ENCODE measurements around the gene FBXO30. TPM values are rescaled to one million over a fixed set of nuclear protein-coding genes. Genes with fewer than 3 reads are reported as not detected.

FBXO30 gene
- total and polyA plus RNA-seq, 9 of the 15 experiments (the other 6 are each of a cell fraction or from before 2014, with no cell fraction given), result 3.6 to 12.8 (median 7.1) TPM

GRCh38 chr6:145813285-145814034 is 1.1 kb downstream of the FBXO30 start (continued):
- TF ChIP-seq HNRNPH1 (optimal IDR thresholded peaks at IDR 0.05; ENCODE audit: low read depth, low read length) (no peak), PML (IDR thresholded peaks at IDR 0.05; ENCODE audit: low read length) (no peak), MEF2A (IDR thresholded peaks at IDR 0.05; ENCODE audit: control insufficient read depth, low read depth, low read length) (no peak), SP2 (IDR thresholded peaks at IDR 0.05; ENCODE audit: extremely low read depth, low read depth, low read length, poor library complexity, severe bottlenecking) (no peak), THAP7 (CRISPR knock-in tag; IDR thresholded peaks at IDR 0.05) (no peak), MYBL2 (IDR thresholded peaks at IDR 0.05; ENCODE audit: low read depth) (no peak), MYBL2 (CRISPR knock-in tag; IDR thresholded peaks at IDR 0.05; ENCODE audit: borderline replicate concordance) (no peak), SIRT6 (IDR thresholded peaks at IDR 0.05; ENCODE audit: low read depth, low read length) (no peak), ZBTB8A (IDR thresholded peaks at IDR 0.05; ENCODE audit: partially characterized antibody) (peak; percentile 32), ELF2 (CRISPR knock-in tag; IDR thresholded peaks at IDR 0.05) (no peak), JUN (IDR thresholded peaks at IDR 0.05; ENCODE audit: borderline replicate concordance, low read depth, low read length) (no peak), JUN (CRISPR knock-in tag; IDR thresholded peaks at IDR 0.05; ENCODE audit: borderline replicate concordance) (no peak), ERF (CRISPR knock-in tag; IDR thresholded peaks at IDR 0.05) (no peak), NFIC (IDR thresholded peaks at IDR 0.05) (no peak), KAT2B (IDR thresholded peaks at IDR 0.05; ENCODE audit: low read depth, low read length) (no peak), PRPF4 (IDR thresholded peaks at IDR 0.05; ENCODE audit: insufficient read depth, low read depth, low read length, poor library complexity, severe bottlenecking) (no peak), CTBP1 (IDR thresholded peaks at IDR 0.05; ENCODE audit: borderline replicate concordance) (no peak), ZNF140 (CRISPR knock-in tag; IDR thresholded peaks at IDR 0.05) (no peak), ZBED1 (IDR thresholded peaks at IDR 0.05) (no peak), STAT5B (CRISPR knock-in tag; IDR thresholded peaks at IDR 0.05) (no peak), MXI1 (IDR thresholded peaks at IDR 0.05; ENCODE audit: low read depth, low read length) (no peak), ELF1 (tag; IDR thresholded peaks at IDR 0.05) (no peak; the same call in 1 of the 2 replicates), ZNF282 (CRISPR knock-in tag; IDR thresholded peaks at IDR 0.05) (no peak), NR3C1 (CRISPR knock-in tag; IDR thresholded peaks at IDR 0.05) (no peak)
- TF ChIP-seq, protein P1, sequence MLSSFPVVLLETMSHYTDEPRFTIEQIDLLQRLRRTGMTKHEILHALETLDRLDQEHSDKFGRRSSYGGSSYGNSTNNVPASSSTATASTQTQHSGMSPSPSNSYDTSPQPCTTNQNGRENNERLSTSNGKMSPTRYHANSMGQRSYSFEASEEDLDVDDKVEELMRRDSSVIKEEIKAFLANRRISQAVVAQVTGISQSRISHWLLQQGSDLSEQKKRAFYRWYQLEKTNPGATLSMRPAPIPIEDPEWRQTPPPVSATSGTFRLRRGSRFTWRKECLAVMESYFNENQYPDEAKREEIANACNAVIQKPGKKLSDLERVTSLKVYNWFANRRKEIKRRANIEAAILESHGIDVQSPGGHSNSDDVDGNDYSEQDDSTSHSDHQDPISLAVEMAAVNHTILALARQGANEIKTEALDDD (IDR thresholded peaks at IDR 0.05), result no peak
- TF ChIP-seq, protein P2, sequence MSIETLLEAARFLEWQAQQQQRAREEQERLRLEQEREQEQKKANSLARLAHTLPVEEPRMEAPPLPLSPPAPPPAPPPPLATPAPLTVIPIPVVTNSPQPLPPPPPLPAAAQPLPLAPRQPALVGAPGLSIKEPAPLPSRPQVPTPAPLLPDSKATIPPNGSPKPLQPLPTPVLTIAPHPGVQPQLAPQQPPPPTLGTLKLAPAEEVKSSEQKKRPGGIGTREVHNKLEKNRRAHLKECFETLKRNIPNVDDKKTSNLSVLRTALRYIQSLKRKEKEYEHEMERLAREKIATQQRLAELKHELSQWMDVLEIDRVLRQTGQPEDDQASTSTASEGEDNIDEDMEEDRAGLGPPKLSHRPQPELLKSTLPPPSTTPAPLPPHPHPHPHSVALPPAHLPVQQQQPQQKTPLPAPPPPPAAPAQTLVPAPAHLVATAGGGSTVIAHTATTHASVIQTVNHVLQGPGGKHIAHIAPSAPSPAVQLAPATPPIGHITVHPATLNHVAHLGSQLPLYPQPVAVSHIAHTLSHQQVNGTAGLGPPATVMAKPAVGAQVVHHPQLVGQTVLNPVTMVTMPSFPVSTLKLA (conservative IDR thresholded peaks at IDR 0.05), result no peak; a peak in 2 of 4 replicates
- TF ChIP-seq, protein P3, sequence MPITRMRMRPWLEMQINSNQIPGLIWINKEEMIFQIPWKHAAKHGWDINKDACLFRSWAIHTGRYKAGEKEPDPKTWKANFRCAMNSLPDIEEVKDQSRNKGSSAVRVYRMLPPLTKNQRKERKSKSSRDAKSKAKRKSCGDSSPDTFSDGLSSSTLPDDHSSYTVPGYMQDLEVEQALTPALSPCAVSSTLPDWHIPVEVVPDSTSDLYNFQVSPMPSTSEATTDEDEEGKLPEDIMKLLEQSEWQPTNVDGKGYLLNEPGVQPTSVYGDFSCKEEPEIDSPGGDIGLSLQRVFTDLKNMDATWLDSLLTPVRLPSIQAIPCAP (CRISPR knock-in tag; IDR thresholded peaks at IDR 0.05; ENCODE audit: borderline replicate concordance), result no peak

All from K562 (cell line).